NT2/D1 (cell line): ENCODE results near the gene IQGAP3.

Experiments used
- DNase-seq: peaks from one replicate; pipeline ENCODE4 v3.0.0-alpha.2; 2011; ENCODE audit warnings: low read depth, low spot score
- H3K27me3 ChIP-seq: 2 replicates; pipeline ENCODE4 v1.6.0; 2011; ENCODE audit warnings: mild to moderate bottlenecking; ENCODE audit not compliant: insufficient read length, insufficient read depth
- H3K36me3 ChIP-seq: 2 replicates; pipeline ENCODE4 v1.6.1; 2011; ENCODE audit warnings: mild to moderate bottlenecking, low read length, mixed read lengths; ENCODE audit not compliant: insufficient read depth, insufficient read length
- H3K4me1 ChIP-seq: 2 replicates; pipeline ENCODE4 v1.5.1; 2011; ENCODE audit not compliant: insufficient read depth, insufficient read length
- H3K4me3 ChIP-seq: 2 replicates; pipeline ENCODE4 v1.5.1; 2011; ENCODE audit warnings: low read depth; ENCODE audit not compliant: insufficient read length
- H3K9ac ChIP-seq: 2 replicates; pipeline ENCODE4 v1.6.0; 2011; ENCODE audit warnings: low read depth; ENCODE audit not compliant: insufficient read length
- H3K9me3 ChIP-seq: 2 replicates; pipeline ENCODE4 v1.5.1; 2011; ENCODE audit warnings: mild to moderate bottlenecking, low read length; ENCODE audit not compliant: insufficient read depth
- SUZ12 ChIP-seq: IDR thresholded peaks from 2 replicates; pipeline ENCODE4 v1.6.1; 2011; ENCODE audit not compliant: insufficient read length, insufficient read depth; ENCODE audit errors: extremely low read depth
- YY1 ChIP-seq: IDR thresholded peaks from 2 replicates; pipeline ENCODE4 v1.6.1; 2011; ENCODE audit not compliant: insufficient read length, insufficient read depth
- ZNF274 ChIP-seq: IDR thresholded peaks from 2 replicates; pipeline ENCODE4 v1.6.1; 2011; ENCODE audit warnings: mild to moderate bottlenecking, low read depth, low read length

Gene IQGAP3

GRCh38 chr1:156538711-156539440 is 33.5 kb downstream of the IQGAP3 start:
- Histone ChIP-seq H3K9me3 (no peaks in the 10 kb centered on the region), H3K4me1 (peaks cover 4% of the 10 kb centered on the region), H3K4me3 (no peak overlapping the region), H3K9ac (no peak overlapping the region), H3K27me3 (no peaks in the 10 kb centered on the region), H3K36me3 (peaks cover 95% of the 10 kb centered on the region)
- TF ChIP-seq YY1 = no peak
- no peak for DNase-seq

GRCh38 chr1:156537027-156537426 is 35.3 kb downstream of the IQGAP3 start:
- Histone ChIP-seq H3K4me1 (peaks cover 4% of the 10 kb centered on the region), H3K36me3 (peaks cover 96% of the 10 kb centered on the region), H3K4me3 (no peak overlapping the region), H3K9me3 (no peaks in the 10 kb centered on the region), H3K9ac (no peak overlapping the region), H3K27me3 (no peaks in the 10 kb centered on the region)
- no peak for DNase-seq
- TF ChIP-seq SUZ12 = no peak
- no peak for TF ChIP-seq YY1
- no peak for TF ChIP-seq ZNF274

GRCh38 chr1:156534424-156535060 is 37.8 kb downstream of the IQGAP3 start:
- H3K9ac ChIP-seq = no peak overlapping the region
- H3K4me1 ChIP-seq = peaks cover 4% of the 10 kb centered on the region
- TF ChIP-seq SUZ12 (no peak), ZNF274 (no peak), YY1 (no peak)
- H3K4me3 ChIP-seq = no peak overlapping the region
- no peak for DNase-seq
- no peaks in the 10 kb centered on the region for H3K27me3 ChIP-seq
- no peaks in the 10 kb centered on the region for H3K9me3 ChIP-seq
- peaks cover 94% of the 10 kb centered on the region for H3K36me3 ChIP-seq

GRCh38 chr1:156533568-156534220 is 38.7 kb downstream of the IQGAP3 start:
- H3K9ac ChIP-seq = no peak overlapping the region
- H3K4me1 ChIP-seq = peaks cover 2% of the 10 kb centered on the region
- no peak for DNase-seq
- no peaks in the 10 kb centered on the region for H3K27me3 ChIP-seq
- no peak overlapping the region for H3K4me3 ChIP-seq
- H3K36me3 ChIP-seq = peaks cover 94% of the 10 kb centered on the region
- no peak for TF ChIP-seq ZNF274
- TF ChIP-seq SUZ12 = no peak
- TF ChIP-seq YY1 = no peak
- H3K9me3 ChIP-seq = peaks cover 5% of the 10 kb centered on the region; the same call in 1 of the 2 replicates

- TF ChIP-seq SUZ12 (no peak), YY1 (no peak), ZNF274 (no peak)
- H3K36me3 ChIP-seq = peaks cover 98% of the 10 kb centered on the region
- H3K9ac ChIP-seq = no peak overlapping the region
- H3K27me3 ChIP-seq = no peaks in the 10 kb centered on the region
- peaks cover 11% of the 10 kb centered on the region; the same call in 1 of the 2 replicates for H3K9me3 ChIP-seq
- no peak for DNase-seq
- no peaks in the 10 kb centered on the region for H3K4me1 ChIP-seq
- H3K4me3 ChIP-seq = no peak overlapping the region
Observed at GRCh38 chr1:156532374-156532773, 40.0 kb downstream of the IQGAP3 start.

- H3K36me3 ChIP-seq = peaks cover 91% of the 10 kb centered on the region
Observed at GRCh38 chr1:156530006-156530405, 42.4 kb downstream of the IQGAP3 start.

GRCh38 chr1:156528875-156529425 is 43.4 kb downstream of the IQGAP3 start:
- DNase-seq = no peak
- peaks cover 16% of the 10 kb centered on the region for H3K4me1 ChIP-seq
- no peaks in the 10 kb centered on the region for H3K27me3 ChIP-seq
- H3K9ac ChIP-seq = no peak overlapping the region
- no peak overlapping the region for H3K4me3 ChIP-seq
- TF ChIP-seq SUZ12 = no peak
- peaks cover 91% of the 10 kb centered on the region for H3K36me3 ChIP-seq
- peaks cover 11% of the 10 kb centered on the region; the same call in 1 of the 2 replicates for H3K9me3 ChIP-seq

More at GRCh38 chr1:156530006-156530405, 42.4 kb downstream of the IQGAP3 start:
- peaks cover 10% of the 10 kb centered on the region for H3K4me1 ChIP-seq
- no peak overlapping the region for H3K9ac ChIP-seq
- no peak for DNase-seq
- peaks cover 11% of the 10 kb centered on the region; the same call in 1 of the 2 replicates for H3K9me3 ChIP-seq
- TF ChIP-seq YY1 (no peak), SUZ12 (no peak), ZNF274 (no peak)
- H3K27me3 ChIP-seq = no peaks in the 10 kb centered on the region
- H3K4me3 ChIP-seq = no peak overlapping the region
